ENCODE results near the gene PRKCE. TPM values are rescaled to one million over a fixed set of nuclear protein-coding genes. Genes with fewer than 3 reads are reported as not detected.

PRKCE gene
- total RNA-seq, 2 experiments from 2014 or later, result 13.1 to 15.4 TPM

- DNase-seq, result no peak
- Mint-ChIP-seq H3K36me3 (ENCODE audit: low read depth) (no peaks in the 10 kb centered on the region), H3K9me3 (peaks cover 3% of the 10 kb centered on the region), H3K4me3 (no peak overlapping the region), H3K27me3 (no peaks in the 10 kb centered on the region), H3K27ac (no peak overlapping the region), H3K4me1 (no peaks in the 10 kb centered on the region)
- ChIA-PET CTCF (no interaction called here), POLR2A (no interaction called here)
These were observed 278.9 kb downstream of the PRKCE start for GRCh38 chr2:45930396-45930792.

GRCh38 chr2:45932278-45932975 is 281.0 kb downstream of the PRKCE start:
- no peak for DNase-seq
- Mint-ChIP-seq H3K9me3 (peaks cover 3% of the 10 kb centered on the region), H3K4me3 (no peak overlapping the region), H3K27me3 (no peaks in the 10 kb centered on the region), H3K36me3 (ENCODE audit: low read depth) (no peaks in the 10 kb centered on the region), H3K4me1 (peaks cover 6% of the 10 kb centered on the region), H3K27ac (no peak overlapping the region)
- ChIA-PET CTCF (no interaction called here), POLR2A (no interaction called here)

GRCh38 chr2:45935791-45936622 is 284.5 kb downstream of the PRKCE start:
- Mint-ChIP-seq H3K4me1 (peaks cover 6% of the 10 kb centered on the region), H3K36me3 (ENCODE audit: low read depth) (no peaks in the 10 kb centered on the region), H3K4me3 (no peak overlapping the region), H3K9me3 (no peaks in the 10 kb centered on the region), H3K27me3 (no peaks in the 10 kb centered on the region), H3K27ac (no peak overlapping the region)
- DNase-seq, result peak; percentile 68
- ChIA-PET CTCF (interaction anchor here (0.9 to 2.3 kb wide), 7 partner anchors 11 to 293 kb away, joined by 3 to 6 read pairs (median 4); no protein-coding TSS in a partner anchor), POLR2A (interaction anchor here (0.5 to 0.6 kb wide), 2 partner anchors 119 to 286 kb away, joined by 3 to 4 read pairs; no protein-coding TSS in a partner anchor)

- peaks cover 6% of the 10 kb centered on the region for H3K4me1 Mint-ChIP-seq
- no peak for DNase-seq
- no peaks in the 10 kb centered on the region for H3K27me3 Mint-ChIP-seq
- ChIA-PET POLR2A (interaction anchor here (0.5 to 0.6 kb wide), 2 partner anchors 120 to 287 kb away, joined by 3 to 4 read pairs; no protein-coding TSS in a partner anchor), CTCF (interaction anchor here (0.9 to 2.3 kb wide), 4 partner anchors 11 to 251 kb away, joined by 3 to 6 read pairs (median 4); no protein-coding TSS in a partner anchor)
- no peaks in the 10 kb centered on the region for H3K9me3 Mint-ChIP-seq
- H3K27ac Mint-ChIP-seq, result no peak overlapping the region
- H3K4me3 Mint-ChIP-seq, result no peak overlapping the region
- H3K36me3 Mint-ChIP-seq (ENCODE audit: low read depth), result no peaks in the 10 kb centered on the region
These were observed 285.1 kb downstream of the PRKCE start for GRCh38 chr2:45936623-45936979.

- POLR2A ChIA-PET, result no interaction called here
- Mint-ChIP-seq H3K9me3 (no peaks in the 10 kb centered on the region), H3K27ac (no peak overlapping the region), H3K4me1 (peaks cover 6% of the 10 kb centered on the region), H3K27me3 (no peaks in the 10 kb centered on the region), H3K36me3 (ENCODE audit: low read depth) (no peaks in the 10 kb centered on the region), H3K4me3 (no peak overlapping the region)
- DNase-seq, result no peak
- CTCF ChIA-PET, result interaction anchor here (0.6 to 2.3 kb wide), 2 partner anchors 30 to 320 kb away, joined by 3 to 6 read pairs; no protein-coding TSS in a partner anchor
These were observed 286.5 kb downstream of the PRKCE start for GRCh38 chr2:45937990-45938389.

GRCh38 chr2:45938649-45939511 is 287.4 kb downstream of the PRKCE start:
- Mint-ChIP-seq H3K9me3 (no peaks in the 10 kb centered on the region), H3K27me3 (no peaks in the 10 kb centered on the region), H3K36me3 (ENCODE audit: low read depth) (no peaks in the 10 kb centered on the region), H3K27ac (no peak overlapping the region), H3K4me3 (no peak overlapping the region), H3K4me1 (peaks cover 6% of the 10 kb centered on the region)
- POLR2A ChIA-PET, result no interaction called here
- no peak for DNase-seq
- CTCF ChIA-PET, result no interaction called here

GRCh38 chr2:45941531-45942236 is 290.2 kb downstream of the PRKCE start:
- Mint-ChIP-seq H3K9me3 (no peaks in the 10 kb centered on the region), H3K27me3 (no peaks in the 10 kb centered on the region), H3K36me3 (ENCODE audit: low read depth) (peaks cover 2% of the 10 kb centered on the region), H3K4me3 (no peak overlapping the region), H3K27ac (no peak overlapping the region), H3K4me1 (no peaks in the 10 kb centered on the region)
- CTCF ChIA-PET, result interaction anchor here (1.0 kb wide), 1 partner anchor 299 kb away, joined by 3 read pairs; no protein-coding TSS in a partner anchor
- DNase-seq, result no peak
- POLR2A ChIA-PET, result no interaction called here

GRCh38 chr2:45942237-45942738 is 290.8 kb downstream of the PRKCE start:
- ChIA-PET POLR2A (no interaction called here), CTCF (no interaction called here)
- no peaks in the 10 kb centered on the region for H3K27me3 Mint-ChIP-seq
- H3K36me3 Mint-ChIP-seq (ENCODE audit: low read depth), result peaks cover 2% of the 10 kb centered on the region
- H3K27ac Mint-ChIP-seq, result no peak overlapping the region
- no peak for DNase-seq
- no peaks in the 10 kb centered on the region for H3K4me1 Mint-ChIP-seq
- no peak overlapping the region for H3K4me3 Mint-ChIP-seq
- H3K9me3 Mint-ChIP-seq, result no peaks in the 10 kb centered on the region

GRCh38 chr2:45943219-45944044 is 292.0 kb downstream of the PRKCE start:
- H3K4me3 Mint-ChIP-seq, result no peak overlapping the region
- DNase-seq, result no peak
- H3K4me1 Mint-ChIP-seq, result no peaks in the 10 kb centered on the region
- peaks cover 2% of the 10 kb centered on the region for H3K36me3 Mint-ChIP-seq (ENCODE audit: low read depth)
- no peaks in the 10 kb centered on the region for H3K27me3 Mint-ChIP-seq
- ChIA-PET POLR2A (no interaction called here), CTCF (interaction anchor here (1.3 to 1.6 kb wide), 2 partner anchors 9 to 14 kb away, joined by 3 read pairs; no protein-coding TSS in a partner anchor)
- H3K27ac Mint-ChIP-seq, result no peak overlapping the region
- no peaks in the 10 kb centered on the region for H3K9me3 Mint-ChIP-seq

- DNase-seq, result no peak
- H3K27ac Mint-ChIP-seq, result no peak overlapping the region
- no peaks in the 10 kb centered on the region for H3K4me1 Mint-ChIP-seq
- ChIA-PET POLR2A (no interaction called here), CTCF (interaction anchor here (1.3 to 1.6 kb wide), 2 partner anchors 10 to 15 kb away, joined by 3 read pairs; no protein-coding TSS in a partner anchor)
- H3K36me3 Mint-ChIP-seq (ENCODE audit: low read depth), result peaks cover 2% of the 10 kb centered on the region
- H3K27me3 Mint-ChIP-seq, result no peaks in the 10 kb centered on the region
- no peaks in the 10 kb centered on the region for H3K9me3 Mint-ChIP-seq
- no peak overlapping the region for H3K4me3 Mint-ChIP-seq
These were observed 292.6 kb downstream of the PRKCE start for GRCh38 chr2:45944074-45944473.

GRCh38 chr2:45945302-45945717 is 293.8 kb downstream of the PRKCE start:
- no peak for DNase-seq
- H3K4me1 Mint-ChIP-seq, result no peaks in the 10 kb centered on the region
- H3K27ac Mint-ChIP-seq, result no peak overlapping the region
- no peaks in the 10 kb centered on the region for H3K27me3 Mint-ChIP-seq
- ChIA-PET CTCF (interaction anchor here (0.7 to 1.6 kb wide), 2 partner anchors 11 to 429 kb away, joined by 3 read pairs; no protein-coding TSS in a partner anchor), POLR2A (no interaction called here)
- H3K4me3 Mint-ChIP-seq, result no peak overlapping the region
- H3K9me3 Mint-ChIP-seq, result no peaks in the 10 kb centered on the region
- peaks cover 2% of the 10 kb centered on the region for H3K36me3 Mint-ChIP-seq (ENCODE audit: low read depth)

All from activated CD4-positive, alpha-beta T cell treated with anti-CD3 and anti-CD28 coated beads, Interleukin-2, amount 10 ng/mL, durations not matched to agents 7 days and 5 days (primary cell).